Stomach smooth muscle (tissue), 2 donors: ENCODE measurements around the gene MTURN.

ENCODE experiments used
- H3K27ac ChIP-seq: one replicate; pipeline ENCODE4 v1.7.0; 2013; ENCODE audit warnings: mild to moderate bottlenecking, low read length, inconsistent platforms
- H3K27me3 ChIP-seq, 2 donors: one replicate each; pipeline ENCODE4 v1.7.0; 2013; ENCODE audit warnings: low read length in 2 of 2; ENCODE audit not compliant: insufficient read depth in 2 of 2, control insufficient read depth in 1 of 2
- H3K36me3 ChIP-seq, 2 donors: one replicate each; pipeline ENCODE4 v1.7.0; 2013; ENCODE audit warnings: low read length in 2 of 2; ENCODE audit not compliant: control insufficient read depth in 2 of 2, insufficient read depth in 2 of 2
- H3K4me1 ChIP-seq: one replicate; pipeline ENCODE4 v1.7.0; 2013; ENCODE audit warnings: low read length; ENCODE audit not compliant: control insufficient read depth, insufficient read depth
- H3K4me3 ChIP-seq, 2 donors: one replicate each; pipeline ENCODE4 v1.7.0; 2013; ENCODE audit warnings: low read length in 2 of 2
- H3K9ac ChIP-seq, 2 donors: one replicate each; pipeline ENCODE4 v1.7.0; 2013; ENCODE audit warnings: low read length in 2 of 2, mild to moderate bottlenecking in 1 of 2
- H3K9me3 ChIP-seq, 2 donors: one replicate each; pipeline ENCODE4 v1.7.0; 2013; ENCODE audit warnings: low read length in 2 of 2; ENCODE audit not compliant: control insufficient read depth in 2 of 2
- donor health status: healthy.
- donor health status: Pancreatic carcinoma.

MTURN gene

GRCh38 chr7:30162133-30162532, 27.3 kb downstream of the MTURN start:
- Histone ChIP-seq H3K4me1 (peaks cover 19% of the 10 kb centered on the region), H3K9me3 (no peaks in the 10 kb centered on the region), H3K27me3 (no peaks in the 10 kb centered on the region), H3K27ac (no peak overlapping the region), H3K9ac (no peak overlapping the region), H3K4me3 (no peak overlapping the region), H3K36me3 (peaks cover 6 to 8% of the 10 kb centered on the region in 2 donors)

DNA sequence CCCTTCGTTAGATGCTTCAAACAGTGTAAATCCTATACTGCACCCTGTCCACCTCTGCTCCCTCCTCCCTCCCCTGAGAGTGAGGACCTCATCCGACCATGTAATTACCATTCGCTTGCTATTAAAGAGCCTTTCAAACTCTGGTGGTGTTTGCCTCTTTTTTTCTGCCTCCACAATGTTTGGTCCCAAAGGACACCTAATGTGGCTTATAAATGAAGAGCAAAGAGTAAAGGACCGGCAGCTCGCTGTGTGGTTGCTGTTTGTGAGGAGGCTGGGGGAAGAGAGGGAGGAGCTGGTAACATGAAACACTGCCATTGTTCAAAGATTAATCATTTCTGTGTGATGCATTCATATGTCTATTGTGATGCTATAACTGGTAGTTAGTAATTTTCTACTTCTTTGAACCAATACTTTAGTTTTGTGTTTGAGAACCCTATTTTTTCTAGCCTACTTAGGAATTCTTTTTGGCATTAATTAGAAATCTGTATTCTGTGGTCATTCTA, 27.9 kb downstream of the MTURN start:
- Histone ChIP-seq H3K27ac (no peak overlapping the region), H3K9ac (no peak overlapping the region)

DNA sequence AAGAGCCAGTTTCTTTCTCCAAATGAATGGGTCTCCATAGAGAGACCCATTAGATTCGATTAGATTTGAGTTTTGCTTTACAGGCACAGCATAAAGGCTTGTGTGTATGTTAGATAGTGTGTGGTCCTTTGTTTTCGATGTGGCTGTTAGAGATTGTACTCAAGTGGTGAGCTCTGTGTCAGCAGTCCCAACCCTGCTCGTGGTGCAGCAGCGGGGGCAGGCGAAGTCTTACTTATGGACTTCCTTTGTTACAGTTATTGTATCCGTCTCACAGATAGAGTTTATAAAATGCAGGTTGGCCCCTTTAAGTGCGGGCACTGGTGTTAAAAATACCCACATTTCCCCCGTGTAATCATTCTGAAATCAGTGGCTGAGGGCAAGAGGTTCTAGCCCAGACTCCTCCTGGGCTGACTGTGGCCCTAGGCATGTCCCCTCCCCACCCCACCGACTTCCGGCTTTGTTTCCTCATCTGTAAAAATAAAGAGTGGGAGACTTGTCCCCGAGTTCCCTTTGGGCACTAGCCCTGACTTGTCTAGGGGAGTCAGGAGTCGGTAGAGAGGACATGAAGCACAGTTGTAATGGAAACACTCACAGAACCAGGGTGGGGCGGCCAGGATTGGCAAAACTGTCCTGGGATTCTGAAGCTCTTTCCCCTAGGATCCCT, 28.6 kb downstream of the MTURN start:
- Histone ChIP-seq H3K36me3 (peaks cover 0 to 5% of the 10 kb centered on the region in 2 donors), H3K27me3 (no peaks in the 10 kb centered on the region), H3K4me3 (no peak overlapping the region), H3K9me3 (no peaks in the 10 kb centered on the region), H3K4me1 (peaks cover 25% of the 10 kb centered on the region), H3K9ac (no peak overlapping the region), H3K27ac (no peak overlapping the region)

More for the DNA sequence above, 27.9 kb downstream of the MTURN start:
- peaks cover under 1 to 5% of the 10 kb centered on the region in 2 donors for H3K36me3 ChIP-seq
- peaks cover 19% of the 10 kb centered on the region for H3K4me1 ChIP-seq
- no peaks in the 10 kb centered on the region for H3K27me3 ChIP-seq
- H3K4me3 ChIP-seq, result no peak overlapping the region
- H3K9me3 ChIP-seq, result no peaks in the 10 kb centered on the region

GRCh38 chr7:30164567-30164966, 29.8 kb downstream of the MTURN start:
- Histone ChIP-seq H3K9ac (no peak overlapping the region), H3K27me3 (no peaks in the 10 kb centered on the region), H3K27ac (no peak overlapping the region), H3K4me1 (peaks cover 25% of the 10 kb centered on the region), H3K9me3 (no peaks in the 10 kb centered on the region), H3K36me3 (peaks cover 0 to 5% of the 10 kb centered on the region in 2 donors), H3K4me3 (no peak overlapping the region)

DNA sequence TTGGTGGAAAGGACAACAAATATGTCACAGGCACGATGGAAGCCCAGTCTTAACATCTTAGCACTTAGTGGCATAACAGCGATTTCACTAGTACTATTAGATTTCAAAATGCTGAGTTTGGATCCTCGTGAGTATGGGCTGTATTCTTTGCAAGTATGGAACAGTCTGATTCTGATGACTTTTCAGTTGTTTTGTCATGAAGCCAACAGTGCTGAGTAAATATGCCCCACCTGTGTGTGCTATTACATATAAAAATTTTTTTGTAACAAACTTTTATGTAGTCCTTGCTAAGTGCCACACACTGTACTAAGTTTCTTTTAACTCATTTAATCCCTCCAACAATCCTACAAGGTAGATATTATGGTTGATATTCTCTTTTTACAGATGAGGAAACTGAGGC, 30.8 kb downstream of the MTURN start:
- peaks cover 28% of the 10 kb centered on the region for H3K4me1 ChIP-seq
- H3K27ac ChIP-seq, result no peak overlapping the region
- no peak overlapping the region for H3K9ac ChIP-seq

DNA sequence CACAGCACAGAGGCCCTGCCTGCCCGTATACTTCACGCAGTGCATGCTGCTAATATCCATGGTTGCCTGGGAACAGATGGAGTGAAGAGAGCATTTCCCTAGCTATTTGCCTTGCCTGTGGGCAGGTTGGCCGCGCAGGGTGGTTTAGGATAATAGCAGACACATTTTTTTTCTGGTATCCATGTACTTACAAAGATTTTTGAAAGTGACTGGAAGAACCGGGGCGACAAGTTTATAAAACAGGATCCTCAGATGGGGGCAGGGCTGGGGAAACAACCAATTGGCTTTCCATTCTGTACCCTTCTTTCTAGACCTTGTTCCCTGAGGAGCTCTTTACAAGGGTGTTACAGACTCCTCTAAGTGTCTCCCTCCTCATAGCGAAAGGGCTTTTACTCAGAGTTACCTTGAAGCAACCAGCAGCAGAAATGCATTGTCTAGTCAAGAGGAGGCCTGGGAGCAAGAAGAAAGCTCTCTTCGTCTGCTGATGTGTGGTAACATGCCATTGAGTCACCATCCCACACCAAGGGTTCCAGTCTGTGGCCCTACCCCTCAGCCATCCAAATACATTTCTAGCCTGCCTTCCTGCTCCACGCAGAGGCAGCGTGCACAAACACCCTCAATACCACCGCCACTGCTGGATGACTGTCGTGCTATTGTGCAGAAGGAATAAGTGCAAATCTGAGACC, 31.5 kb downstream of the MTURN start:
- no peak overlapping the region for H3K9ac ChIP-seq
- peaks cover 0 to 2% of the 10 kb centered on the region in 2 donors for H3K36me3 ChIP-seq
- no peaks in the 10 kb centered on the region for H3K9me3 ChIP-seq
- no peaks in the 10 kb centered on the region for H3K27me3 ChIP-seq
- H3K4me1 ChIP-seq, result peaks cover 30% of the 10 kb centered on the region
- no peak overlapping the region for H3K4me3 ChIP-seq
- H3K27ac ChIP-seq, result no peak overlapping the region

More for the DNA sequence above, 30.8 kb downstream of the MTURN start:
- Histone ChIP-seq H3K36me3 (peaks cover 0 to 3% of the 10 kb centered on the region in 2 donors), H3K9me3 (no peaks in the 10 kb centered on the region), H3K27me3 (no peaks in the 10 kb centered on the region), H3K4me3 (no peak overlapping the region)

GRCh38 chr7:30166841-30167235, 32.1 kb downstream of the MTURN start:
- Histone ChIP-seq H3K4me1 (peaks cover 32% of the 10 kb centered on the region), H3K9ac (no peak overlapping the region), H3K36me3 (peaks cover 0 to 2% of the 10 kb centered on the region in 2 donors), H3K9me3 (no peaks in the 10 kb centered on the region), H3K27ac (no peak overlapping the region), H3K4me3 (no peak overlapping the region), H3K27me3 (no peaks in the 10 kb centered on the region)

- no peak overlapping the region for H3K27ac ChIP-seq
- peaks cover 43% of the 10 kb centered on the region for H3K4me1 ChIP-seq
- peaks cover 0 to 2% of the 10 kb centered on the region in 2 donors for H3K36me3 ChIP-seq
- H3K9me3 ChIP-seq, result no peaks in the 10 kb centered on the region
- H3K4me3 ChIP-seq, result no peak overlapping the region
- H3K9ac ChIP-seq, result no peak overlapping the region
- H3K27me3 ChIP-seq, result no peaks in the 10 kb centered on the region
Observed at GRCh38 chr7:30167901-30168300, 33.1 kb downstream of the MTURN start.

- Histone ChIP-seq H3K4me3 (no peak overlapping the region), H3K27ac (no peak overlapping the region)
Observed at GRCh38 chr7:30168835-30169573, 34.2 kb downstream of the MTURN start.

DNA sequence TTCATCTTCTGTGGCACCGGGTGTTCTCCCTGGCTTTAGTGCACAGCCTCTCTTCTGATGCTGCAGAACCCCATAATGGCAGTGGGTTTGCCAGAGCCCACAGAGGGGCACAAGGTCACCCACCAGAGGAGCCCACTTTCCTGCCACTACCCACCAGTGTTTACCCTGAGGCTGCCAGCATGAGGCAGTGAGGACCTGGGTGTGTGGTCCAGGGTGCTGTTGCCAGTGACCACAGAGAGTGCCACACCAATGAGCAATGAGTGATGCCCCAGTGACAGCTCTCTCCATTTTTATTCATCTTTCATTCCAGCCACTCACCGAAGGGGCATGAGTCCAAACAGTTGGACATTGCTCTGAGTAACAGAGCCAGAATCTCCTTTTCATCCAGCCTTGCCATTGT, 34.8 kb downstream of the MTURN start:
- Histone ChIP-seq H3K4me3 (no peak overlapping the region), H3K4me1 (peaks cover 50% of the 10 kb centered on the region), H3K9ac (no peak overlapping the region), H3K36me3 (peaks cover 0 to 2% of the 10 kb centered on the region in 2 donors), H3K27ac (no peak overlapping the region), H3K27me3 (no peaks in the 10 kb centered on the region), H3K9me3 (no peaks in the 10 kb centered on the region)

More at GRCh38 chr7:30168835-30169573, 34.2 kb downstream of the MTURN start:
- Histone ChIP-seq H3K27me3 (no peaks in the 10 kb centered on the region), H3K9me3 (no peaks in the 10 kb centered on the region), H3K36me3 (peaks cover 0 to 2% of the 10 kb centered on the region in 2 donors), H3K4me1 (peaks cover 48% of the 10 kb centered on the region), H3K9ac (no peak overlapping the region)
